Cardiac ventricle fibroblast (primary cell): ENCODE results near the gene SCN10A. TPM values are rescaled to one million over a fixed set of nuclear protein-coding genes. Genes with fewer than 3 reads are reported as not detected.

Experiments
- total RNA-seq: library from RNA; depleted of rRNA; stranded (reverse); fragments of >200 nt; gene quantifications from 2 replicates; pipeline ENCODE4 v1.2.3, GENCODE V29; 2015

The SCN10A gene
- not detected in 2 replicates for total RNA-seq

DNA sequence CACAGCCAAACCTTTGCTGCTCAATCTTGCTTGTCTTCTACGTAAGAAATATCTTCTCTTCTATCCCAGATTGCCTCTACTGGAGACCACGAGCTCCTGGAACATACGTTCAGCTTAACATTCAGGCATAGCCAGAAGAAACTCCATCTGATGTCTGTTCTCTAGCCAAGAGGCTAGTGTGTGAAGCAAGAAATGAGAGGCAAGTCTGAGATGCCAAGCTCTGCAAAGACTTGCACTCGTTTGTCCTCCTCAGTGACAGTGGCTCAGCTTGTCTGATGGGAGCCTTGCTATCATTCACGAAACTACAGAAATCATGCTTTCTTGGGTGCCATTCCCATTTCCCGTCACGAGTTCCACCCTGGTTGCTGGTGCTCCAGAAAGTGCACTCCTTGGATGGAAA is at the start of gene SCN10A:
Gene SCN10A, minus strand, starts transcription at position 192 of the 400 bp plus-strand sequence. CDS start 22,207 bp downstream, outside the sequence.

DNA sequence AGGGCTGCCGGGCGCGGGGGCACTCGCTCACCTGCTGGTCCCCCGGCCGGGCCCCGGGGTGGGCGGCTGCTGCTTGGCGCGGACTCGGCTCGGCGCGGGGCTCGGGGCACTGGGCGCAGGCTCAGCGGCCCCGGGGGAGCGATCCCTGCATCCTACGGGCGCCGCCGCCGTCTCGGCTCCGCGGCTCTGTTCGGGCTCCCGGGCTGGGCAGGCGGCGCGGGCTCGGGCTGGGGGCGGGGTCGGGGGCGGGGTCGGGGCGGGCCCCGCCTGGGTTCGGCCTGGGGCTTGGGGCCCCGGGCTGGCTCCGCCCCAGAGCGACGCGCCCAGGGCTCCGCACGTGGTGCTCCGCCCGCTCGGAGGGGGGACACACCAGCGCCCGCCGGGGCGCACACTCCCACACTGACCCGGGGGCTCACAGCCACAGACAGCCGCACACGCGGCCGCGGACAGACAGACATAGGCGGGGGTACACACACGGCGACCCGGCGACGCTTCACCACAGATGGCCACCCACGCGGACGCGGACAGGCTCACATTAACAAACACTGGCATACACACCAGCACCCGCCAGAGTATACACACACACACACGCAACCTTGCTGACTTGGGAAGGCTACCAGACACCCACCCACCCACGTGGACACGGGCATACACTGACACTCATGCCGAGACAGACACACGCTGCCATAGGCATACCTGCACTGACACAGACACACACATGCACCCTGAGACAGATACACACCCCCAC is 166.3 kb downstream of the SCN10A start, which contains the start of gene SCN5A:
Gene SCN5A, minus strand, starts transcription at position 188 of the 748 bp plus-strand sequence. CDS start 16,380 bp downstream, outside the sequence.

Other genes starting within 250 kb of the SCN10A start
- 0.05 and 0.44 TPM in 2 replicates for gene SCN5A, start 166.5 kb downstream of the SCN10A start, total RNA-seq
- 0.12 and 0.15 TPM in 2 replicates for gene SCN11A, start 235.7 kb upstream of the SCN10A start, total RNA-seq
- 17.3 and 18.8 TPM in 2 replicates for gene WDR48, start 235.8 kb upstream of the SCN10A start, total RNA-seq